ENCODE measurements around the gene HYLS1.

The HYLS1 gene

DNA sequence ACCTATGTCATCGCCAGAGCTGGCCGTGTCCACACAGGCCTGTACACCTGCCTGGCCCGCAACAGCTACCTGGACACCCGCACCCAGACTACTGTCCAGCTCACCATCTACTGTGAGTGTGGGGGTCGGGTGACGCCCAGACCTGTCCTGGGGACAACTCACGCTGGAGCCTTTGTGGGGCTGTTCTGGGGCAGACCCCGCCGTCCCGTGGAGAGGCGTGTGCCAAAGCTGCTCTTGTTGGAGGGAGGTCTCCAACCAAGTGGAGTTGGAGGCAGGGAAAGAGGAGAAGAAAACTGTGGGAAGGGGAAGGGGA is 62.7 kb downstream of the HYLS1 start:
- DNase-seq, result no peak
